ENCODE results near the gene PMCH.

- TF ChIP-seq CTCF (IDR thresholded peaks at IDR 0.05) (no peak), ZFX (IDR thresholded peaks at IDR 0.05; ENCODE audit: borderline replicate concordance) (no peak)
Observed at GRCh38 chr12:102172436-102172835, 25.2 kb downstream of the PMCH start.
